GM18909 (cell line): ENCODE results near the gene MBLAC2.

ENCODE experiments used
- ATAC-seq: cut with Tn5 transposase; IDR thresholded peaks from one replicate; pipeline ENCODE4 v1.9.1; 2021; ENCODE audit warnings: mild to moderate bottlenecking; ENCODE audit not compliant: unreplicated experiment, poor library complexity

The MBLAC2 gene

DNA sequence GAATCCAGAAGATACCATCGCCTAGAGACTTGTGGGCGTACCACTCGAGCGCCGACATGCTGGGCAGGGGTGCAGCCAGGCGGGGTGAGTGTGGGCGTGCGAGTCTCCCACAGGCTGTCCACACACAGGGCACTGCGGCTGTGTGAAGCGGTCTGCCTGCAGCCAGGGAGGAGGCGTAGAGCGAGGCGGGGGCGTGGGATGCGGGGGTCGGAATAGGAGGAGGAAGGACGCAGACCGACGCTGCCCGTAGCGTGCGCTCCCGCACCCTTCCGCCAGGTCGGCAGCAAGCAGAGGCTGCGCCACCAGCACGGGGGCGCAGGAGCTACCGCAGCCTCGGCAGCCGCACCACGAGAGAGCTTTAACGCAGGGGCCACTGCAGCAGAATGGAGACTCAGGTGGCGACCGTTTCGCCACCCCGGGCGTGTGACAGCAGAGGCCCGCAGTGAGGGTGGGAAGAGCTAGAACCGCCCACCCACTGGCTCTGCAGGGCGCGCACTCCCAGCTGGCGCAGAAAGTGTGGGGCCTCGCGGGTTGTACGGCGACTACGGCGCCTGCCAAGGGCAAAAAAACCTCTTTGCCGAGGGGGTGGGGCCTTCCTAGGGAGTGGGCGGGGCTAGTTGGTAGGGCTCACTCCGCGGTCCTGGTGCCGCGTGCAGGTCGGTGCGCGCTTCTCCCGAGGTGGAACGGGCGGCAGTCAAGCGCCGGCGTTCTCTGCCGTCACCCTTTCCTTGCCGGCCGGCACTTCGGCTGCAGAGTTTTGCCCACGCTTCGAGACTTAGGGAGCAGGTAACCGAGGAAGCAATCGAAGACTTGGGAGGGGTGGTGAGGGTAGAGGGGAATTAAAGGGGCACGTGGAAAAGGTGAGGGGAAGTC is at the start of gene MBLAC2, which contains the start of gene POLR3G:
Gene MBLAC2 (minus strand): TSS at position 537 of the 873 bp plus-strand sequence. CDS start 479 bp downstream, at position 58.
Gene POLR3G (plus strand): TSS at position 630 of the 873 bp plus-strand sequence. CDS start 10,704 bp downstream, outside the sequence.
- peak; percentile 90 for ATAC-seq

DNA sequence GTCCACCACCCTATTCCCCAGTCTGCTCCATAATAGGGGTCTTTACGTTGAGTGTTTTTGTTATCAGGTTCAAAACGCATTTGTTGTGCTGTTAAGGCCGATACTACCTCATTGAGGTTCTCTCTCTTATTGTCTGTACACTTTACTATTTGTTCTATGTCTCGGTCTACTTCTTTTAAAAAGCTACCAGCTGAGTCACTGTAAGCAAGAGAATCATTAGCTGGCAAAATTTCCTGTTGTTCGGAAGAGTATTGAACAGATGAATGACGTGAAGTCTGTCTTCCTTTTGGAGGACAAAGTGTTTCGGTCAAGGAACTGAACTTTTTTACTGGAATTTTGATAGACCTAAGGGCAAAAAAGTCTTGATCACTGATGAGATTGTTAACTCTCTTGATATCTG is 44.5 kb upstream of the MBLAC2 start:
- no peak for ATAC-seq

- ATAC-seq = no peak
These were observed 44.1 kb upstream of the MBLAC2 start for GRCh38 chr5:90518661-90519060.

- ATAC-seq = no peak
These were observed 39.9 kb upstream of the MBLAC2 start for GRCh38 chr5:90514520-90514919.

GRCh38 chr5:90510438-90510837 is 35.9 kb upstream of the MBLAC2 start:
- ATAC-seq = no peak

DNA sequence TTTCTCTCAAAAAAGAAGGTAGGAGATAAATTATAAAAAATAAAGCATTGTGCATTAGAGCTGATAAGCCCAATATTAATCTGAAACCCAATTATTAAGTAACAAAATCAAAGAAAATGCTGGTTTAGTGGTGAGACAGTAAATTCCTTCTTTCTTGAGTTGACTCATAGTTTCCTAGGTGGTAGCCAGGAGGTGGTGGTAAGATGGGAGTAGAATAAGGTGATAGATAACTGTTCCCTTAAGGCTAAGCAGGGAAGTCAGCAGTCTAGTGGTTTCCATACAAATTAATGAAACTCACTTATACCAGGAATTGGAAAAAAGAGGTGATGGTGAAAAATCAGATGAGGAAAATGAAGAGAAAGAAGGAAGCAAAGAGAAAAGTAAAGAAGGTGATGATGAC is 31.6 kb upstream of the MBLAC2 start:
- ATAC-seq = no peak

DNA sequence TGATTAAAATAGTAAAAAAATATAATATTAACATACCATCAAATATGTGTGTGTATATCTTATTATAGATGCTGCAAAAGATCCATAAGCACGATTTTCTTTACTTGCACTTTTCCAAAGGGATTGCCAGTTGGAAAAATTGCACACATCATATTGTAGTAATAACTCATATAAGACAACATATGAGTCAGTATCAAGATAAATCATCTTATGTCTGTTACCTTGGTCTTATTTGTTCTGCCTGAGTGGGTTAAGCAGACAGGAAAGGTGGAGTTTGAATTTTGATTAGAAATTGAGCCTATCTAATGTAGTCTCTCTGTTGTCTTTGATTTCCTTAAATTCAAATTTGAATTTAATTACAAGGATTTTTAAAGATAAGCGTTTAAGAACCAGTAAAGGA is 30.2 kb upstream of the MBLAC2 start:
- no peak for ATAC-seq

DNA sequence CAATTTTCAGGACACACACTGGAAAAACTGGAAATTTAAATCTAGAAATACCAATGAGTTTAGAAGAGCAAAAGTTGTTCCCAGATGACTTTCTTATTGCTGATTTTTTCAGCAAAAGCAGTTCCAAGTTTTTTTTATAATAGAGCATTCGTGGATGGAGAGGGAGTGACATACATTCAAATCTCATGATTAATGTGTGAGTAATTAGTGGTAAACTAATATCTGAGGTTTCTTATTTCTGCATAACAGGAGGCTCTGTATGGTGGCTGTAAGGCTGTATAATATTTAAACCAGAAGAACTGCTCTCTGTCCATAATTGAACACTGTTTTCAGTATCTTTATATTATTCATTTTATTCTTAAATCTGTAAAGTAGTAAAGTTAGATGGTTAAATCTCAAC is 29.0 kb upstream of the MBLAC2 start:
- ATAC-seq = no peak

GRCh38 chr5:90495146-90495545 is 20.6 kb upstream of the MBLAC2 start:
- no peak for ATAC-seq

DNA sequence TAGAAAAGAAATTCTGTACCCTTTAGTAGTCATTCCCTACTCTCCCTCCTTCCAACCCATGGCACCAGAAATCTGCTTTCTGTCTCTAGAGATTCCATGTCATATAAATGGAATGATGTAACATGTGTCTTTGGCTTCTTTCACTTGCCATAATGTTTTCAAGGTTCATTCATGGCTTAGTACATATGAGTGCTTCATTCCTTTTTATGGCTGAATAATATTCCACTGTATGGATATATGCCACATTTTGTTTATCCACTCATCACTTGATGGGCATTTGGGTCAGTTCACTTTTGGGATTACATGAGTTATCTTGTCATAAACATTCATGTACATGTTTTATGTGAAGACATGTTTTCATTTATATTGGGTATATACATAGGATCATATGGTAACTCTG is 19.5 kb upstream of the MBLAC2 start:
- no peak for ATAC-seq

GRCh38 chr5:90488791-90489190 is 14.2 kb upstream of the MBLAC2 start:
- ATAC-seq = no peak

DNA sequence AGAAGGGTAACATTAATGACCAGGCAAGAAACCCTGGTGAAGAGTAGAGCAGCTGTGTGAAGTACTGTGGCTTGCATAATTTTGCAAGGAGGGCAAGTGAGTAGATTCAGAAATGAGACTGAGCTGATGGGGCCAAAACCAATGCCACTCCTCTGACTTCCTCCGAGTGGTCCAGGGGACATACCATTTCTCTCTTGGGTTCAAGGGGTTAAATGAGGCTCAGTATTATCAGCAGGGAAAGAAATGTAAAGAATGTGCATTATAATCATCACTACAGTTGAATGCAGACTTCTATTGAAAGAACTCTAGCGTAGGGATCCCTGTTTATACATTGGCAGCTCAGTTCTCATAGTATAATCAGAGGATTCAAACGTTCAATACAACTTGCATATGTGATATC is 10.0 kb upstream of the MBLAC2 start:
- ATAC-seq = no peak

DNA sequence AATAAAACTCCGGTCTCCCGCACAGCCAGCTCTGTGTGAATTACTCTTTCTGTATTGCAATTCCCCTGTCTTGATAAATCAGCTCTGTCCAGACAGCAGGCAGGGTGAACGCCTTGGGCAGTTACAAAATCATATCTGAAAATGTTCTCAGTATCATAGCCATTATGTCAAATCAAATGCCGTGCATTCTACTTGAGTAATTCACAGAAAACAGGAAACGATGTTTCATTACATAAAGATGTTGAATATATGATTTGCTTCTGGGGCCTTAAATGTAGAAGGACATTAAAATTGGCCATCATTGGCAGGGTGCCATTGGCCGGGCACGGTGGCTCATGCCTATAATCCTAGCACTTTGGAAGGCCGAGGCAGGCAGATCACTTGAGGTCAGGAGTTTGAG is 8.6 kb upstream of the MBLAC2 start:
- no peak for ATAC-seq

DNA sequence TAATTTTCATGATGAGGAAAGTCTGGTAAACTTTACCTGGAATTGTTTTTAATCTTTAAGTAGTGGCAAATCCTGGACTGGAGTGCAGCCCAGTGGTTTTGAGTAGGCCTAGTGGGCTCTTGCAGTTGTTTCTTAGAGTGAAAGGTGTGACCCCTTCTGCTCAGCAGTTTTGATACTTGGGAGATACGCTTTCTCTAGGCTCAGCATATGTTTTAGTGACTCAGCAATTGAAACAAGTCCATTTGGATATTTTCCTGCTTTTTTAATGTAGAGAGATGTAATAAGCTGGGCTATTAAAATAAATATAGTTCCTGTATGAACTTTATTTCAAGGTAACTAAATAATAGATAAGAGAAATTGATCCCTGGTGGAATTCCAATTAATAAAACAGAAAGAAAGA is 6.1 kb upstream of the MBLAC2 start:
- no peak for ATAC-seq

GRCh38 chr5:90479611-90480385 is 5.2 kb upstream of the MBLAC2 start:
- no peak for ATAC-seq

DNA sequence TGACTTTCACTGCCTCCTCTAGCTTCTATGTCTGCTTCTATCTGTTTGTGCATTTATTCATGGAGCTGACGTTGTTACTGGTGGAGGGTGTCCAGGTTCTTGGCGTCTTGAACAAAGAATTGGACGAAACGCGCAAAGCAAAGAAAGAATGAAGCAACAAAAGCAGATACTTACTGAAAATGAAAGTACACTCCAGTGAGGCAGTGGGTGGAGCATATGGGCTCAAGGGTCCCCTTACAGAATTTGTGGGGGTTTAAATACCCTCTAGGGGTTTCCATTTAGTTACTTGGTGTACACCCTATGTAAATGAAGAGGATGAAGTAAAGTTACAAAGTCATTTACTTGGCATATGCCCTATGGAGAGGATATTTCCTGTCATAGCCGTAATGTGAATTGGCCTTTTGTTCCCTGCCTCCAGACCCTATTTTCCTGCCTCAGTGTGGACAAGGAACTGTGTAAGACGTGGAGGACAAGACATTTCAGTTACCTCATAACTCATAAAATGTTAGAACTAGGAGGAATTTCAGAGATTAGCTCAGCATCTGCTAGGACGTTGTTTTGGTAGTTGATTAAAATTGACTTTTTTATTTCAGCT is 3.1 kb upstream of the MBLAC2 start:
- no peak for ATAC-seq

- ATAC-seq = no peak
These were observed 2.5 kb upstream of the MBLAC2 start for GRCh38 chr5:90477073-90477472.

- no peak for ATAC-seq
These were observed 1.8 kb upstream of the MBLAC2 start for GRCh38 chr5:90476391-90476790.

GRCh38 chr5:90475436-90475980 is 937 bp upstream of the MBLAC2 start:
- no peak for ATAC-seq

- peak; percentile 15 for ATAC-seq
These were observed 956 bp downstream of the MBLAC2 start for GRCh38 chr5:90473396-90474234.
